HepG2 (cell line): ENCODE data around the gene BORCS5. TPM values are rescaled to one million over a fixed set of nuclear protein-coding genes. Genes with fewer than 3 reads are reported as not detected.

Experiments
- ASH2L ChIP-seq: fragments of 300-600, 200-600 bp; sonication (generic); IDR thresholded peaks from 2 replicates; pipeline ENCODE4 v1.7.0; 2017; ENCODE audit warnings: low read depth, mild to moderate bottlenecking, moderate library complexity, mixed read lengths, low read length; ENCODE audit not compliant: insufficient read length
- CREM ChIP-seq, 2 experiments: sonication (generic) in 1 of 2; formaldehyde crosslinking in 1 of 2; IDR thresholded peaks; 2 replicates each; pipeline versions ENCODE4 v1.4.0 to v1.6.1; 2016 to 2020; ENCODE audit warnings: antibody characterized with exemption in 1 of 2, mild to moderate bottlenecking in 1 of 2, missing genetic modification reagents in 1 of 2
- ELF3 ChIP-seq: IDR thresholded peaks from 2 replicates; pipeline ENCODE4 v1.6.1; 2016; ENCODE audit warnings: missing genetic modification reagents, missing compliant biosample characterization
- HNF1A ChIP-seq, 2 experiments: sonication (generic) in 1 of 2; formaldehyde crosslinking in 1 of 2; IDR thresholded peaks; 2 replicates each; pipeline versions ENCODE4 v1.4.0 to v1.6.1; 2016 to 2020; ENCODE audit warnings: borderline replicate concordance in 1 of 2, low read depth in 1 of 2, mild to moderate bottlenecking in 1 of 2, missing genetic modification reagents in 1 of 2
- KAT8 ChIP-seq: IDR thresholded peaks from 2 replicates; pipeline ENCODE4 v1.6.1; 2016; ENCODE audit warnings: missing genetic modification reagents, missing compliant biosample characterization
- NCOA2 ChIP-seq: sonication (generic); formaldehyde crosslinking; IDR thresholded peaks from 2 replicates; pipeline ENCODE4 v1.8.0; 2022; ENCODE audit warnings: inconsistent platforms
- NFIC ChIP-seq: IDR thresholded peaks from 2 replicates; pipeline ENCODE4 v1.6.1; 2012; ENCODE audit warnings: mild to moderate bottlenecking, low read length, inconsistent platforms
- PITX1 ChIP-seq: sonication (generic); formaldehyde crosslinking; IDR thresholded peaks from 2 replicates; pipeline ENCODE4 v1.5.1; 2020; ENCODE audit warnings: mild to moderate bottlenecking, missing genetic modification reagents
- RXRA ChIP-seq: sonication (generic); formaldehyde crosslinking; IDR thresholded peaks from 2 replicates; pipeline ENCODE4 v1.5.1; 2020; ENCODE audit warnings: missing genetic modification reagents
- SIX1 ChIP-seq: sonication (generic); formaldehyde crosslinking; IDR thresholded peaks from 2 replicates; pipeline ENCODE4 v1.4.0; 2020; ENCODE audit warnings: missing genetic modification reagents, borderline replicate concordance
- SOX5 ChIP-seq: IDR thresholded peaks from 2 replicates; pipeline ENCODE4 v1.6.1; 2016; ENCODE audit warnings: borderline replicate concordance
- SP4 ChIP-seq: sonication (generic); formaldehyde crosslinking; IDR thresholded peaks from 2 replicates; pipeline ENCODE4 v1.8.1; 2023; ENCODE audit warnings: mild to moderate bottlenecking, missing genetic modification reagents
- TEAD3 ChIP-seq: optimal IDR thresholded peaks from 2 replicates; pipeline ENCODE3; 2016; ENCODE audit warnings: borderline replicate concordance
- ZMYM2 ChIP-seq: sonication (generic); formaldehyde crosslinking; IDR thresholded peaks from 2 replicates; pipeline ENCODE4 v1.8.0; 2022; ENCODE audit warnings: mild to moderate bottlenecking, missing genetic modification reagents
- ZNF12 ChIP-seq: sonication (generic); formaldehyde crosslinking; IDR thresholded peaks from 2 replicates; pipeline ENCODE4 v1.5.0; 2020; ENCODE audit warnings: missing genetic modification reagents
- ZNF260 ChIP-seq: sonication (generic); formaldehyde crosslinking; IDR thresholded peaks from 2 replicates; pipeline ENCODE4 v1.4.0; 2020; ENCODE audit warnings: missing genetic modification reagents, low read depth, mild to moderate bottlenecking, borderline replicate concordance
- ZNF614 ChIP-seq: IDR thresholded peaks from 2 replicates; pipeline ENCODE4 v1.6.1; 2018; ENCODE audit warnings: missing biosample characterization, missing genetic modification reagents, inconsistent platforms, borderline replicate concordance
- polyA plus RNA-seq, 8 experiments: library from polyadenylated mRNA; depleted of rRNA in 3 of 8; stranded (reverse) in 7 of 8; unstranded in 1 of 8; fragments of >200 nt; fragmentation: Illumina TruSeq in 4 of 8; extraction: Trizol in 4 of 8; gene quantifications; 2 replicates each; pipeline versions ENCODE4 v1.2.1 to v1.2.3, GENCODE V29; 2011 to 2016; ENCODE audit warnings: low read depth in 4 of 8, missing spikeins in 1 of 8, mixed read lengths in 1 of 8; ENCODE audit not compliant: insufficient read depth in 1 of 8
- total RNA-seq, 5 experiments: library from RNA; depleted of rRNA; stranded (reverse); fragments of >200 nt; fragmentation: Illumina TruSeq; extraction: Trizol; gene quantifications; 2 replicates each; pipeline ENCODE4 v1.2.3, GENCODE V29; 2016; ENCODE audit warnings: low read depth in 1 of 5
- TF ChIP-seq, protein P1 (sequence below): sonication (generic); formaldehyde crosslinking; IDR thresholded peaks from 2 replicates; pipeline ENCODE4 v1.8.1; 2023; ENCODE audit warnings: missing genetic modification reagents, inconsistent platforms, borderline replicate concordance
- TF ChIP-seq, protein P2 (sequence below): sonication (generic); formaldehyde crosslinking; IDR thresholded peaks from 2 replicates; pipeline ENCODE4 v1.5.1; 2020; ENCODE audit warnings: mild to moderate bottlenecking, missing genetic modification reagents, borderline replicate concordance

The BORCS5 gene
- total and polyA plus RNA-seq, 2 of the 13 experiments (the other 11 are each of a cell fraction or from before 2014, with no cell fraction given): 3.9 to 4.7 TPM

DNA sequence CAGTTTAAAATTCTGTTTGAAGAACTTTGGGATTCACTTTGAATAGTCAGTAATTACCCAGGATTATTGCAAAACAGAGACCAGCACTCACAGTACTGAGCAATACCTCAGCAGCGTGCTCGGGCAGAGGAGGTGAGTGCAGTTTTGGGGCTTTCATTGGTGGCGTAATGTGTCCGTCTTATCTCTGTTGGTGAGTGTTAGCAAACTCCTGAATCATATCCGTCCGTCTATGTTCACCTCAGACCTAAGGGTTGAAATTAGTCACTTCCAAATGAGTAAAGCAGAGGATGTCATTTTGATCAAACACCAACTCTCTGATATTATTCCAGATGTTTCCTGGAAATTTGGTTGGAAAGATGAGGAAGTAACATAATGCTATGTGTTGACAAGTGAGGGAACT lies 82.8 kb downstream of the BORCS5 start (continued):
- no peak for TF ChIP-seq SP4 (CRISPR knock-in tag)
- TF ChIP-seq NFIC: peak; percentile 45; the same call in 1 of the 2 replicates
- peak; percentile 38; the same call in 1 of the 2 replicates for TF ChIP-seq KAT8 (CRISPR knock-in tag)
- peak; percentile 76; the same call in 1 of the 2 replicates for TF ChIP-seq CREM (IDR thresholded peaks at IDR 0.05)
- TF ChIP-seq CREM (CRISPR knock-in tag; IDR thresholded peaks at IDR 0.05): no peak
- TF ChIP-seq ZNF260 (CRISPR knock-in tag): no peak
- TF ChIP-seq RXRA (CRISPR knock-in tag): peak; percentile 32; the same call in 1 of the 2 replicates
- TF ChIP-seq ZMYM2 (CRISPR knock-in tag): peak; percentile 56; the same call in 1 of the 2 replicates
- TF ChIP-seq TEAD3 (CRISPR knock-in tag): peak; percentile 23
- TF ChIP-seq NCOA2 (CRISPR knock-in tag): peak; percentile 80
- TF ChIP-seq HNF1A (IDR thresholded peaks at IDR 0.05; ENCODE audit: low read depth): 0 out of 2 replicates have a peak, but pooled peaks have one; percentile 22
- TF ChIP-seq HNF1A (CRISPR knock-in tag; IDR thresholded peaks at IDR 0.05; ENCODE audit: borderline replicate concordance): peak; percentile 44; the same call in 1 of the 2 replicates
- TF ChIP-seq, protein P1, sequence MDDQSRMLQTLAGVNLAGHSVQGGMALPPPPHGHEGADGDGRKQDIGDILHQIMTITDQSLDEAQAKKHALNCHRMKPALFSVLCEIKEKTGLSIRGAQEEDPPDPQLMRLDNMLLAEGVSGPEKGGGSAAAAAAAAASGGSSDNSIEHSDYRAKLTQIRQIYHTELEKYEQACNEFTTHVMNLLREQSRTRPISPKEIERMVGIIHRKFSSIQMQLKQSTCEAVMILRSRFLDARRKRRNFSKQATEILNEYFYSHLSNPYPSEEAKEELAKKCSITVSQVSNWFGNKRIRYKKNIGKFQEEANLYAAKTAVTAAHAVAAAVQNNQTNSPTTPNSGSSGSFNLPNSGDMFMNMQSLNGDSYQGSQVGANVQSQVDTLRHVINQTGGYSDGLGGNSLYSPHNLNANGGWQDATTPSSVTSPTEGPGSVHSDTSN (CRISPR knock-in tag): no peak
- TF ChIP-seq ZNF12 (CRISPR knock-in tag): peak; percentile 59; the same call in 1 of the 2 replicates
- 0 out of 2 replicates have a peak, but pooled peaks have one; percentile 13 for TF ChIP-seq SIX1
- TF ChIP-seq, protein P2, sequence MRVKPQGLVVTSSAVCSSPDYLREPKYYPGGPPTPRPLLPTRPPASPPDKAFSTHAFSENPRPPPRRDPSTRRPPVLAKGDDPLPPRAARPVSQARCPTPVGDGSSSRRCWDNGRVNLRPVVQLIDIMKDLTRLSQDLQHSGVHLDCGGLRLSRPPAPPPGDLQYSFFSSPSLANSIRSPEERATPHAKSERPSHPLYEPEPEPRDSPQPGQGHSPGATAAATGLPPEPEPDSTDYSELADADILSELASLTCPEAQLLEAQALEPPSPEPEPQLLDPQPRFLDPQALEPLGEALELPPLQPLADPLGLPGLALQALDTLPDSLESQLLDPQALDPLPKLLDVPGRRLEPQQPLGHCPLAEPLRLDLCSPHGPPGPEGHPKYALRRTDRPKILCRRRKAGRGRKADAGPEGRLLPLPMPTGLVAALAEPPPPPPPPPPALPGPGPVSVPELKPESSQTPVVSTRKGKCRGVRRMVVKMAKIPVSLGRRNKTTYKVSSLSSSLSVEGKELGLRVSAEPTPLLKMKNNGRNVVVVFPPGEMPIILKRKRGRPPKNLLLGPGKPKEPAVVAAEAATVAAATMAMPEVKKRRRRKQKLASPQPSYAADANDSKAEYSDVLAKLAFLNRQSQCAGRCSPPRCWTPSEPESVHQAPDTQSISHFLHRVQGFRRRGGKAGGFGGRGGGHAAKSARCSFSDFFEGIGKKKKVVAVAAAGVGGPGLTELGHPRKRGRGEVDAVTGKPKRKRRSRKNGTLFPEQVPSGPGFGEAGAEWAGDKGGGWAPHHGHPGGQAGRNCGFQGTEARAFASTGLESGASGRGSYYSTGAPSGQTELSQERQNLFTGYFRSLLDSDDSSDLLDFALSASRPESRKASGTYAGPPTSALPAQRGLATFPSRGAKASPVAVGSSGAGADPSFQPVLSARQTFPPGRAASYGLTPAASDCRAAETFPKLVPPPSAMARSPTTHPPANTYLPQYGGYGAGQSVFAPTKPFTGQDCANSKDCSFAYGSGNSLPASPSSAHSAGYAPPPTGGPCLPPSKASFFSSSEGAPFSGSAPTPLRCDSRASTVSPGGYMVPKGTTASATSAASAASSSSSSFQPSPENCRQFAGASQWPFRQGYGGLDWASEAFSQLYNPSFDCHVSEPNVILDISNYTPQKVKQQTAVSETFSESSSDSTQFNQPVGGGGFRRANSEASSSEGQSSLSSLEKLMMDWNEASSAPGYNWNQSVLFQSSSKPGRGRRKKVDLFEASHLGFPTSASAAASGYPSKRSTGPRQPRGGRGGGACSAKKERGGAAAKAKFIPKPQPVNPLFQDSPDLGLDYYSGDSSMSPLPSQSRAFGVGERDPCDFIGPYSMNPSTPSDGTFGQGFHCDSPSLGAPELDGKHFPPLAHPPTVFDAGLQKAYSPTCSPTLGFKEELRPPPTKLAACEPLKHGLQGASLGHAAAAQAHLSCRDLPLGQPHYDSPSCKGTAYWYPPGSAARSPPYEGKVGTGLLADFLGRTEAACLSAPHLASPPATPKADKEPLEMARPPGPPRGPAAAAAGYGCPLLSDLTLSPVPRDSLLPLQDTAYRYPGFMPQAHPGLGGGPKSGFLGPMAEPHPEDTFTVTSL (CRISPR knock-in tag): peak; percentile 35; the same call in 1 of the 2 replicates
- no peak for TF ChIP-seq ASH2L
- 0 out of 2 replicates have a peak, but pooled peaks have one; percentile 29 for TF ChIP-seq ZNF614 (CRISPR knock-in tag)
- peak; percentile 44; the same call in 1 of the 2 replicates for TF ChIP-seq SOX5
- peak; percentile 62 for TF ChIP-seq ELF3 (CRISPR knock-in tag)
- no peak for TF ChIP-seq PITX1 (CRISPR knock-in tag)
